NB4 (cell line): ENCODE results near the gene CHTF18.

Experiments
- DNase-seq: peaks from one replicate; pipeline ENCODE4 v3.0.0; 2010; ENCODE audit warnings: low read depth
- H3K4me3 ChIP-seq: one replicate; pipeline ENCODE4 v1.5.1; 2011; ENCODE audit warnings: mild to moderate bottlenecking, low read depth, low read length, moderate library complexity
- MYC ChIP-seq: IDR thresholded peaks from 2 replicates; pipeline ENCODE4 v1.6.1; 2011; ENCODE audit warnings: low read depth, low read length
- POLR2A ChIP-seq: IDR thresholded peaks from 2 replicates; pipeline ENCODE4 v1.6.1; 2011; ENCODE audit warnings: mild to moderate bottlenecking; ENCODE audit not compliant: insufficient read length; ENCODE audit errors: extremely low read depth
- TF ChIP-seq, protein P1 (sequence below): IDR thresholded peaks from one replicate; pipeline ENCODE4 v1.5.1; 2012; ENCODE audit warnings: low read depth, low read length
- TF ChIP-seq, protein P2 (sequence below): IDR thresholded peaks from 2 replicates; pipeline ENCODE4 v1.6.1; 2011; ENCODE audit warnings: low read depth, low read length

The CHTF18 gene

DNA sequence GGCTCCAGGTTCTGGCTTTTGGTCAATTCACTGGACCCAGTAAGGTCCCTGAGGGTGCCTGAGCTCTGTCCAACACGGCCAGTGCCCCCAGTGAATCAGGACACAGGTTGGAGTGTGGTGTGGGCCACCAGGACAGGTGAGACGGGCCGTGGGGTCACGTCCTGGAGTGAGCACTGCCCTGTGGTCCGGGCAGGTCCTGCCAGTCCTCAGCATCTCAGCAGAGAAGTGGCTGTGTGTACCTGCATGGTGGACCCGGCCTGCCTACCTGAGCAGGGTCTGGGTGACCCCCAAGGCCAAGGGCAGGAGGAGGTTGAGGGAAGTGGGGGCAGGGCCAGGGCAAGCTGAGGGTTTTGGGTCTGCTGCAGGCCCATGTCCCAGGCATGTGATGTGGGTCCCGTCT is 14.0 kb downstream of the CHTF18 start:
- TF ChIP-seq POLR2A = no peak
- no peak for DNase-seq
- no peak overlapping the region for H3K4me3 ChIP-seq

DNA sequence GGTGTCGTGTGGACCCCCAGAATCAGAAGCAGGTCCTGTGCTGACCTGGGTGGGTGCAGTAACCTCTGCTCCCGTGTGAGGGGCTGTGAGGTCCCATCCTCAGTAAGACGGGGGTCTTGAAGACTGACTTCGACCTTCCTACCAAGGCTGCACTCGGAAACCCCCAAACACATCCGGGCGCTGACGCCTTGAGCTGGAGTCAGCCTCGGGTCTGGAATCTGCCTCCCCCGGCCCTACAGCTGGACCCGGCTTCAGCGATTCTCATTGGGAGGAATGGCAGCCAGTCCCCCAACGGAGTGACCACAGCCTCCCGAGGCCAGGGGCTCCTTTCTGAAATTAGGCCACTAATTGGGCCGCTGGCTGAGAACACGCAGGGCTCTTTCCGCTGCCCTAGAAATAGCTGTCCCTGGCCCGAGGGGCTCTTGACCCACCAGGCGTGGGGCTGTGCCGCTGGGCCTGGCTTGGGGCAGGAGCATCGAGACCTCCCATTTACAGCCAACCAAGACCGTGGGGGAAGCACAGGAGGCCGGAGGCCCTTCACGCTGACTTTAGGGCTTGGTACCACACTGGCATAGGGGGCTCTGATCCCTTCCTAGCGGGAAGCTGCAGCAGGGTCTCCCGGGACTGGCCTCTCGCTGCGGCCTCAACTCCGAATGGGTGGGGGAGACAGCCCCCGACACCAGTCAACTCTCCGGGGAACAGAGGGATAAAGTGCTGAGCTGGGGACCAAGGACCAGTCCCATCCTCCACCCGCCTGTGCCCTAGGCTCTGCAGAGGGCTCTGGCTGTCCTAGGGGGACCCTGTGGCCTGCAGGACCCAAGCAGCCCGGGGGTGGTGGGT is 14.7 kb downstream of the CHTF18 start:
- DNase-seq = no peak
- TF ChIP-seq, protein P1, sequence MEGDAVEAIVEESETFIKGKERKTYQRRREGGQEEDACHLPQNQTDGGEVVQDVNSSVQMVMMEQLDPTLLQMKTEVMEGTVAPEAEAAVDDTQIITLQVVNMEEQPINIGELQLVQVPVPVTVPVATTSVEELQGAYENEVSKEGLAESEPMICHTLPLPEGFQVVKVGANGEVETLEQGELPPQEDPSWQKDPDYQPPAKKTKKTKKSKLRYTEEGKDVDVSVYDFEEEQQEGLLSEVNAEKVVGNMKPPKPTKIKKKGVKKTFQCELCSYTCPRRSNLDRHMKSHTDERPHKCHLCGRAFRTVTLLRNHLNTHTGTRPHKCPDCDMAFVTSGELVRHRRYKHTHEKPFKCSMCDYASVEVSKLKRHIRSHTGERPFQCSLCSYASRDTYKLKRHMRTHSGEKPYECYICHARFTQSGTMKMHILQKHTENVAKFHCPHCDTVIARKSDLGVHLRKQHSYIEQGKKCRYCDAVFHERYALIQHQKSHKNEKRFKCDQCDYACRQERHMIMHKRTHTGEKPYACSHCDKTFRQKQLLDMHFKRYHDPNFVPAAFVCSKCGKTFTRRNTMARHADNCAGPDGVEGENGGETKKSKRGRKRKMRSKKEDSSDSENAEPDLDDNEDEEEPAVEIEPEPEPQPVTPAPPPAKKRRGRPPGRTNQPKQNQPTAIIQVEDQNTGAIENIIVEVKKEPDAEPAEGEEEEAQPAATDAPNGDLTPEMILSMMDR = no peak
- TF ChIP-seq POLR2A = no peak
- no peak for TF ChIP-seq MYC
- TF ChIP-seq, protein P2, sequence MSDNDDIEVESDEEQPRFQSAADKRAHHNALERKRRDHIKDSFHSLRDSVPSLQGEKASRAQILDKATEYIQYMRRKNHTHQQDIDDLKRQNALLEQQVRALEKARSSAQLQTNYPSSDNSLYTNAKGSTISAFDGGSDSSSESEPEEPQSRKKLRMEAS = no peak

DNA sequence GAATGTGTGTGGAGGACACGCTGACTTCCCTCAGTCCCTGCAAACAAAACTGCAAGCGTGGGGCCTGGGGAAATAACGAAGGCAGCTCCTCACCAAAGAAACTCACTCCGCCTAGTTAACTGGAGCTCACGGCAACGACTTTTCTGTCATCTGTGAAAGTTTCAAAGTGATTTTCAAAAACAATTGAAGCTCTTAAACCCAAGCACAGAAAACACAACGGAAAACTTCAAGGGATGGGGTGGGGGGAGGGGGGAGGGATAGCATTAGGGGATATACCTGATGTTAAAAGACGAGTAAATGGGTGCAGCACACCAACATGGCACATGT is 15.3 kb downstream of the CHTF18 start:
- no peak for TF ChIP-seq MYC
- TF ChIP-seq, protein P1 = no peak
- TF ChIP-seq, protein P2 = no peak
- TF ChIP-seq POLR2A = no peak
- no peak overlapping the region for H3K4me3 ChIP-seq
- DNase-seq = no peak

More for the DNA sequence above, 14.7 kb downstream of the CHTF18 start:
- H3K4me3 ChIP-seq = no peak overlapping the region

DNA sequence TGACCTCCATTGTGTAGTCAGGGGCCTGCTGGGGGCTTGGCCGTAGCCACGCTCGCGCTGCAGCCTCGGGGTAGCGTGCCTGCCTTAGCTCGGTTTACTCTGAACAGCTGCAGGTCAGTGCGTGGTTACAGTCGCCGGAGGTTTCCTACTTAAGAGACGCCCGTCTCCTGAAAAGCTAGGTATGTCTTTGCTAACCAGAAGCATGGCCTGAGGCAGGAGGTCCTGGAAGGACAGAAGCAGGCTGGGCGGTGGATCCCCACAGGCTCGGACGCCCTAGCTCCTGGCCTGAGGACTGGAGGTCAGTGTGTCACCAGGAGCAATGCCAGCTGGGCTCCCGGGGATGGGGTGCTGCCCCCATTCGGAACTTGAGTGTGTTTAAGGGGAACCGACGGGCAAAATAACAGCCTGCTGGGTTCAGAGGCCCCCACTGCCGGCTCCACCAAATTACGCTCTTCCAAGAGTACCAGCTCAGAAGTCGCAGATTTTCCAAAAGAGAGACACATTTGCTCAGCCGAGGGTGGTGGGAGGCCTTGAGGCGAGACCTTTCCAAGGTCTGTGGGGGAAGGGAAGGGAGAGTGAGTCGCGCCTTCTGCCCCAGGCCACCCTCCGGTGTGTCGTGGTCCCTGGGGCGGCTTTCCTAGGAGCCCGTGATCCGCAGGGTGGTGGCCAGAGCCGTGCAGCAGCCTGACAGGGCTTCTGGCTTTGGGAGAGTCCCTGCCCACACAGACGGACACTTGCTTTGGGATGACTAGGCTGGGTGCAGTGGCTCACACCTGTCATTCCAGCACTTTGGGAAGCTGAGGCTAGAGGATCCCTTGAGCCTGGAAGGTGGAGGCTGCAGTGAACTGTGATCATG is 16.0 kb downstream of the CHTF18 start:
- DNase-seq = no peak
- H3K4me3 ChIP-seq = no peak overlapping the region

DNA sequence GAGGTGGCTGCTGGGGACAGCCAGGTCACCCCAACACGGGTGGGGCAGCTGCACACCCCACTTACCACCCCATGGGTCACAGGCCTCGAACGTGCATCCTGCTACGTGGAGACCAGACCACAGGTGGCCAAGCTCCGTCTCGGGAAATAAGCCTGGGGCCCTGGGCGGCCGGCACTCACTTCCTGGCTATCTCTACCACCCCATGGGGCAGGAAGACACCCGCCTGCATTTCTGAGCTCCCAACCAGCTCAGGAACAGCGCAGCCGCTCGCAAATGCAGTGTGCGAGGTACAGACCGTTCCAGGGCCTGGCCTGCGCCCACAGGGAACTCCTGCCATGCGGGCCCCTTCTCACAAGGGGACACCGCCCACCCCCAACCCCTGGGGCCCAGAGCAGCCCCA is 17.1 kb downstream of the CHTF18 start:
- H3K4me3 ChIP-seq = no peak overlapping the region
- DNase-seq = no peak
- TF ChIP-seq MYC (no peak), POLR2A (no peak)
- TF ChIP-seq, protein P2 = no peak
- TF ChIP-seq, protein P1 = no peak

More for the DNA sequence above, 16.0 kb downstream of the CHTF18 start:
- TF ChIP-seq MYC = no peak
- TF ChIP-seq, protein P1 = no peak
- TF ChIP-seq, protein P2 = no peak
- TF ChIP-seq POLR2A = no peak

- TF ChIP-seq, protein P2 = peak; percentile 76
- TF ChIP-seq, protein P1 = no peak
- peak; percentile 72 for TF ChIP-seq POLR2A
- peak; percentile 92 for DNase-seq
- peak overlapping the region; percentile 77 for H3K4me3 ChIP-seq
These were observed 19.1 kb downstream of the CHTF18 start for GRCh38 chr16:807347-808084.
